ENCODE data around the gene ZNF70. TPM values are rescaled to one million over a fixed set of nuclear protein-coding genes. Genes with fewer than 3 reads are reported as not detected.

Gene ZNF70
- polyA plus RNA-seq, 3 donors: 6.1 to 8.6 (median 7.7) TPM

DNA sequence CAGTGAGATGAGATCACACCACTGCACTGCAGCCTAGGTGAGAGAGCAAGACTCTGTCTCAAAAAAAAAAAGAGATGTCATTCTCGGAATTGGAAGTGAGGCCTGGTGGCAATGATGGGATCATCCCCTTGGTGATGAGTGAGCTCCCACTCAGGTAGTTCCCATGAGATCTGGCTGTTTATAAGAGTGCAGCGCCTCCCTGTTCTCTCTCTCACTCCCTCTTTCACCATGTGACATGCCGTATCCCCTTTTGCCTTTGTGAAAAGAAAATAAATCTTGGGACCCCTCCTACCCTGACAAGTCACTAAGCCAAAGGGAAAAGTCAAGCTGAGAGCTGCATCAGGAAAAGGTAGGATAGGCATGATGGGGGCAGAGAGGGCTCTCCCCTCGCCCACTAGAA, 28.8 kb downstream of the ZNF70 start:
- DNase-seq: no peak

- DNase-seq: no peak
These were observed 30.1 kb downstream of the ZNF70 start for GRCh38 chr22:23720855-23721254.

DNA sequence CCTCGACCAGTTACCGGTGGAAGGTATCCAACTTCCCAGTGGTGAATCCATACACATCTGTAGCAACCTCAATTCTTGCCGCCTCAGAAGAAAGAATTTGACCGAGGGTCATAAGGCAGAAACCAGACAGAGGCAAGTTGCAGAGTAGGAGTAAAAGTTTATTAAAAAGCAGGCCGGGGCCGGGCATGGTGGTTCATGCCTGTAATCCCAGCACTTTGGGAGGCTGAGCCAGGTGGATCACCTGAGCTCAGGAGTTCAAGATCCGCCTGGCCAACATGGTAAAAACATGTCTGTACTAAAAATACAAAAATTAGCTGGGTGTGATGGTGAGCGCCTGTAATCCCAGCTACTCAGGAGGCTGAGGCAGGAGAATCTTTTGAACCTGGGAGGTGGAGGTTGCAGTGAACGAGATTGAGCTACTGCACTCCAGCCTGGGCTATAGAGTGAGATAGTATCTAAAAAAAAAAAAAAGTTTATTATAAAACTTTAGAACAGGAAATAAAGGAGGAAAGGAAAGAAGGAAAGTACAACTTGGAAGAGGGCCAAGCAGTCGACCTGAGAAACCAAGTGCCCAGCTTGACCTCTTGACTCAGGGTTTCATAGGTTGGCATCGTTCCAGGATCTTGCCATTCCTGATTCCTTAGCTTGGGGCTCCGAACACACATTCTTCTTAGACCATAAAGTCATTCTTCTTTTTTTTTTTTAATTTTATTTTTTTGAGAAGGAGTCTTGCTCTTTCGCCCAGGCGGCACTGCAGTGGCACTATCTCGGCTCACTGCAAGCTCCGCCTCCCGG, 32.3 kb downstream of the ZNF70 start:
- DNase-seq: no peak

DNA sequence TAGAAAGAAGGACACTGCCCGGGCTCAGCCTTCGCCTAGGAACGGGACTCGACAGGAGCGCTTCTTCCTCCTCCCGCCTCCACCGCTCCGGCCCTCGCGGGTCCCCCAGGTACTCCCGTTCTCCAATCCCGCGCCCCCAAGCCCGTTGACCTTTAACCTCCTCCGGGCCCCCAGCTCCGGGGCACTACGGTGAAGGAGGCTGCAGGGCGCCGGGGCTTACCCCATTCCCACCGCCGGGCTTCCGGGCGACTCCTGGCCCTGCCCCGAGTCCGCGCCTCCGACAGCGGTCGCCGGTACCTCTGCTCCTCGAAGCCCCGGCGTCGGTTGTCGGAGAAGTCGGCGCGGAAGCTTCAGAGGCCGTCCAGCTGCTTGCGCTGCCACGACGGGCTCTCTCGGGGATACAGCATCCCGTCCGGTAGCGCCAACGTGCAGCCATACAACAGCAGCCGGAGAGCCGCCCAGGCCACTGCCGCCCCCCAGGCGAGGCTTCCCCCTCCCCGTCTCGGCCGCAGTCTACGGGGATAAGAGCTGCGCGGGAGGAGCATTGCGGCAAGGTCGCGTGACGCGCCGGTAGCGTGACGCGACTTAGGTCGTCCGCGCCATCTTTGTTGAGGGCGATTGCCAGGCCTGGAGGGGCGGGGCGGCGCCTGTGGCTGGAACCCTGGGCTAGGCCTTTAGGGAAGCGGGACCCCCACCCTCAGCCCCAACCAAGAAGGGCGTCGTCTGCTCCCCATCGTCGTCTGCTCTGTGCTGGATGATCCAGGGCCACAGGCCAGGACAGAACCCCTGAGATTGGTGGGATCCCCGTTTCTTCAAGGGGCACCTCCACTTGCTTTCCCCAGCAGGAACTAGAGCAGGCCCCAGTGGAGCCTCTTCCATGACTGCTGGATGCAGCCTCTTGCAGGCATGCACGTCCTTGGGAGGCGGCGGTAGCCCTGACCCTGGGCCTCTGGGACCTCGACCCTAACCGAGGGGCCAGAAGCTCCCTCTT, 33.8 kb downstream of the ZNF70 start:
- DNase-seq: peak; percentile 87

GRCh38 chr22:23715806-23716375, 35.0 kb downstream of the ZNF70 start:
- DNase-seq: no peak

GRCh38 chr22:23714596-23715578, 36.0 kb downstream of the ZNF70 start:
- no peak for DNase-seq

DNA sequence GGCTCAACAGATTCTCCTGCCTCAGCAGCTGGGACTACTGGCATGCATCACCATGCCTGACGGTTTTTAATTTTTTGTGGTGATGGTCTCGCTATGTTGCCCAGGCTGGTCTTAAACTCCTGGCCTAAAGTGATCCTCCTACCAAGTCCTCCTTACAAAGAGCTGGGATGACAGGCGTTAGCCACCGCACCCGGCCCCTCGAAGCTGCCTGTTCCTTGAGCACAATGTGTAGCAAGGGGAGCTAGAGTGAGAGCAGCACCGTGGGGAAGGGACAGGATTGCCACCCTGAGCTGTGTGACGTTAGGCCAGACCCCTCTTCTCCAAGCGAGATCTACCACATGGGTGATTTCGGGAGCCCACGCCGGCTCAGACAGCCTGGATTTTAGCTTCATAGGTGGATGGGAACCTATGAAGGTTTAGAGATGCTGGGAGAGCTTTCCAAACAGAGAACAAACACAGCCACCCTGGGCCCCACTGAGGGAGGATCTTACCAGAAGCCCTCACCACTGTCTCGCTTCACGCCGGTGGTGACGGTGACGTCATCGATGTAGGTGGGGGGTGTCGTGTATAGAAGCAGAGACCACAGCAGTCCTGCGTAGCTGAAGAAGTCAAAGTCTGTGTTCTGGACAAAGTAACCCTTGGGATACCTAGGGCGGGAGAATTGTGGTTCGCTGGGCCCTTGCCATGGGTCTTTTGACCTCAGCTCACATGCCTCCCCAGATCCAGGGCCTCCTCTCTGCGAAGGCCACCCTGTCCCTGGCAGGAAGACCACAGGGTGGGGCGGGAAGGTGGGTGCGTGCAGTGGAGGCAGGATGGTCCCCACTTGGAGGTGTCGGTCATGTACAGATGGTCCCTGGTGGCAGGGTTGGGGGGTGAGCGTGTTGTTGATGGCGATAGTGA, 37.0 kb downstream of the ZNF70 start:
- no peak for DNase-seq

DNA sequence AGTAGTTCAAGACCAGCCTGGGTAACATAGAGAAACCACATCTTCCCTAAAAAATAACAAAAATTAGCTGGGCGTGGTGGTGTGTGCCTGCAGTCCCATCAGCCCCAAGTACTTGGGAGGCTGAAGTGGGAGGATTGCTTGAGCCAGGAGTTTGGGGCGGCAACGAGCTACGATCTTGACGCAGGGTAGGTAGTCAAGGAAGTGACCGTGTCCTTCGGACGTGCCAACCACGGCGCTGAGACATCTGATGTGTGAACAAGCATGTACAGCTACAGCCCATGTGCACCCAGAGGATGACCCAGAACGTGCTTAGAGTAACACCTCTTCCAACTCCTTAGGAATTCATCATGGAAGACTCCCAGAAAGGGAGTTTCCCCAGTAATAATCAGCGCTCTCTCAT, 38.7 kb downstream of the ZNF70 start:
- DNase-seq: no peak

DNA sequence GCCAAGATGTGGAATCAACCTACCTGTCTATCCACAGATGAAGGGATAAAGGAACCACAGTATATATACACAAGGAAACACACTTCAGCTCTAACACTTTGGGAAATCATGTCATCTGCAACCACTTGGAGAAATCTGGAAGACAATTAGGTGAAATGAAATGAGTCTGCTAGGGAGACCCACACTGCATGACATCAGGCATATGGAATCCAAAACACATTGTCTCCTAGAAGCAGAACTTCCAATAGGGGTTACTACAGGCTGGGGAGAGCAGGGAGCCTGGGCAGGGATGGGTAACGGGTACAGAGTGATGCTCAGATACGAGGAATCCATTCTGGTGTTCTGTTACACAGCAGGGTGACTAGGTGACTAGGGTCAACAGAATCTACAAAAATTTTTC, 41.8 kb downstream of the ZNF70 start:
- no peak for DNase-seq

DNA sequence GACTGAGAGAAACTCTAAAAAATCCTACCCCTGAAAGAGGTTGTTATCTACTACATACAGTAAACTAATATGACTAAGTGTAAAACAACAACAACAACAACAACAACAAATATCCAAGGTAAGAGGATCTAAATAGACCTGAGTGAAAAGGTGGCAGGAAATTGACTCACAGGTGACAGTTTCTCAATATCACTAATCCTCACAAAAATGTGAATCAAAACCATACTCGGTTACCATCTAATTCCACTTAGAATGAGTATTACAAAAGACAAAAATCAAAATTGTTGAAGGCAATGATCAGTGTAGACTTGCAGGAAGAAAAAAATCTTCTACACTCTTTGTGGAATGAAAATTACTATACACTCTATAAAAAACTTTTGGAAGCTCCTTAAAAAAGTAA, 42.6 kb downstream of the ZNF70 start:
- DNase-seq: no peak

GRCh38 chr22:23705358-23705757, 45.6 kb downstream of the ZNF70 start:
- no peak for DNase-seq

GRCh38 chr22:23704829-23705228, 46.1 kb downstream of the ZNF70 start:
- DNase-seq: no peak

- no peak for DNase-seq
These were observed 46.9 kb downstream of the ZNF70 start for GRCh38 chr22:23704062-23704461.

DNA sequence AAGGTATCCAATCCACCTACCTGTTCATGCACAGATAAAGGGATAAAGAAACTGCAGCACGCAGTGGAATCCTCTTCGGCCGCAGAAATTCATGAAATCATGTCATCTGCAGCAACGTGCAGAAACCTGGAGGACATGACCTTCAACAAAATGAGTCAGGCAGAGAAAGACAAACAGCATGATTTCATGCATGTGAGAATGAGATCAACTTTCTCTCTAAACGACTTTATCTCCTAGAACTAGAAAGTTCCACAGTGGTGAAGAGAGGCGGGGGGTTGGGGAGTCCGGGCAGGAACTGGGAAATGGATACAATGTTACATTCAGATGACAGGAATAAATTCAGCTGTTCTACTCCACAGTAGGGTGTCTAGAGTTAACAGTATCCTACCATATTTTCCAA, 50.2 kb downstream of the ZNF70 start:
- DNase-seq: no peak

DNA sequence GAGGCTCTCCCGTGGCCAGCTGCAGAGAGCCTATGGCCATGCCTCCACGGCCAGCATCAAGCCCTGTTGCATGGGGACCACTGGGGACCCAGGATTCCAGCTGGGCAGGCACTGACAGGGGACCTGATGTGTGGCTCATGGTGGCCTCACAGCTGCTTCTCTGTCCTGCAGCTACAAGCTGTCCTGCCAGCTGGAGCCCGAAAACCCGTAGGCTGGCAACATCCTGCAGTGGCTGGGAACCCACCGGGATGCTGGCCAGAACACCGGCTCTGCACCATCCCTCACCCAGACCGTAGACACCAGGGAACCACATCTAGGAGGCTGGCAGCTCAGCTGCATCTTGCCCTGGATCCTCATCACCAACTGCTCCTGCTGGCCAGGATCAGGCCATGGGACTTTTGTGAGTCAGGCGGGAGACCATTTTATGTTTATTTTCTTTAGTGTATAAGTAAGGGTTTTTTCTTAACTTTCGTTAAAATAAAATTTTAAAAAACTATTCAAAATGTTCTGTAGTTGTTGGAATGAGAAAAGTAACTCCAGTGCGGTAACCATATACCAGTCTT, 52.2 kb downstream of the ZNF70 start:
- DNase-seq: no peak

DNA sequence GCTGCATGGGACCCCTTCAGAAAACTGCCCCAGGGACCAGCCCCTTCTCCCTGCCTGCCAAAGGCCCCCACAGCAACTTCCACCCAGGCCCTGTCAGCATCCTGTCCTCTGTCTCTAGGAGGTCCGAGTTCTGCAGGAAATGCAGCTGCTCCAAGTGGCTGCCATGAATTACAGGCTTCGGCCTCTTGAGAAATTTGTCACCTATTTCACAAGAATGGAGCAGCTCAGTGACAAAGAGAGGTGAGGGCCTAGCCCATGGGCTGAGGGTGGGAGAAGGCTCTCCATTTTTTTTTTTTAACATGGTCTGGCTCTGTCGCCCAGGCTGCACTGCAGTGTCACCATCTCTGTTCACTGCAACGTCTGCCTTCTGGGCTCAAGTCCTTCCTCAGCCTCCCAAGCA, 52.8 kb downstream of the ZNF70 start:
- no peak for DNase-seq

DNA sequence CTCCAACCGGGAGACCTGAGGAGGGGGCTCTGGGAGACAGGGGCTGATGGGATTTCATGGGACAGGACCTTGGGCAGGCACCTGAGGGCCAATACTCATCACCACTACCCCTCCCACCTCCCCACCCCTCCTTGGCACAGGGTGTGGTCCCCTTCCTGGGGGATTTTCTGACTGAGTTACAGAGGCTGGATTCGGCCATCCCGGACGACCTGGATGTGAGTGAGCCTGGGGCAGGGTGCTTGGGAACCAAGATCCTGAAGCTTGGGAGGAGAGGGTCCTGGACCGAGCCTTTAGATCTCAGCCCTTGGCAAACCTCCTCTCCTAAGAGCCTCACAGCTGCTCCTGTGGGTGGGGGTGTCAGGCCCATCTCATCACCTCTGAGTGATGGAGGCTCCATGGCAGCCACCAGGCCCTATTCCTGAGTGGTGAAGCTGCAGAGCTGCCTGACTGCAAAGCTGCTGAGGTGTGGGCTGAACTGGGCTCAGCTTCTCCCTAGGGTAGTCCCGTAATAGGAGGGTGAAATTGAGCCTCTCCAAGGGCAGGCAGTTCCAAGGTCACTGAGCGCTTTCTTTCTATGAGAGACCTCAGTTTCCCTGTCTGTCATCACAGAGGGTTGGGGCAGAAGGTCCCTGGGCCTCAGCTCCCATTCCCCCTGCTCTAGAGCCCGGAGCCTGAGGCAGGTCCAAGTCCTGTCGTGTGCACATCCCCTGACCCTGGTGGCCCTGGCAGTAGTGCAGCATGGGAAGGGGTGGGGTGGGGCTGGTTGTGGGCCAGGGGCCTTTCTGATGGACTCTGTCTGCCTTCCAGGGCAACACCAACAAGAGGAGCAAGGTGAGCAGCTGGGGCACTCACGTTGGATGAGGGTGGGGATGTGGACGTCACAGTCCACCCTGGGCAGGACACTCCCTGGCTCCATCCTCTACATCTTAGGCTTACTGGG, 53.6 kb downstream of the ZNF70 start:
- no peak for DNase-seq

- DNase-seq: no peak
These were observed 54.5 kb downstream of the ZNF70 start for GRCh38 chr22:23696326-23696851.
